Astrocyte (in vitro differentiated cells and primary cell): ENCODE measurements around the gene SGCG. TPM values are rescaled to one million over a fixed set of nuclear protein-coding genes. Genes with fewer than 3 reads are reported as not detected.
A peak's percentile ranks its signal among the peaks of the same experiment; 100 is the strongest.
"Not testable (repeated sequence)": the region's sequence is repeated elsewhere in the genome, so short reads cannot be mapped to it uniquely, and the experiment has no call there.

Experiments used
- DNase-seq: peaks from one replicate; pipeline ENCODE4 v3.0.0-alpha.2; 2010; ENCODE audit warnings: low read depth
- FAIRE-seq: peaks from 2 replicates; lab custom pipeline; 2011; peaks lifted over from hg19 to GRCh38; lab: Jason Lieb, UNC
- H2AFZ ChIP-seq: 2 replicates; pipeline ENCODE4 v1.6.0; 2012; ENCODE audit warnings: low read depth, low read length, inconsistent platforms
- H3K27ac ChIP-seq: 2 replicates; pipeline ENCODE4 v1.5.1; 2011; ENCODE audit warnings: low read depth, low read length, inconsistent platforms
- H3K27me3 ChIP-seq: 2 replicates; pipeline ENCODE4 v1.6.0; 2011; ENCODE audit warnings: low read length, inconsistent platforms; ENCODE audit not compliant: insufficient read depth
- H3K36me3 ChIP-seq: 2 replicates; pipeline ENCODE4 v1.5.1; 2011; ENCODE audit warnings: low read length, inconsistent platforms; ENCODE audit not compliant: insufficient read depth
- H3K4me1 ChIP-seq: 2 replicates; pipeline ENCODE4 v1.5.1; 2011; ENCODE audit warnings: low read length, inconsistent platforms; ENCODE audit not compliant: insufficient read depth
- H3K4me2 ChIP-seq: 2 replicates; pipeline ENCODE4 v1.6.0; 2012; ENCODE audit warnings: low read length, inconsistent platforms
- H3K4me3 ChIP-seq: 2 replicates; pipeline ENCODE4 v1.5.1; 2011; ENCODE audit warnings: low read depth, mild to moderate bottlenecking, low read length, inconsistent platforms; ENCODE audit not compliant: insufficient read depth
- H3K79me2 ChIP-seq: 2 replicates; pipeline ENCODE4 v1.6.0; 2012; ENCODE audit warnings: mild to moderate bottlenecking, low read length, inconsistent platforms; ENCODE audit not compliant: insufficient read depth
- H3K9ac ChIP-seq: 2 replicates; pipeline ENCODE4 v1.6.0; 2012; ENCODE audit warnings: mild to moderate bottlenecking, low read length, inconsistent platforms
- H3K9me3 ChIP-seq: 2 replicates; pipeline ENCODE4 v1.5.1; 2012; ENCODE audit warnings: low read depth, mild to moderate bottlenecking, low read length, inconsistent platforms; ENCODE audit not compliant: insufficient read depth
- H4K20me1 ChIP-seq: 2 replicates; pipeline ENCODE4 v1.6.0; 2012; ENCODE audit warnings: low read length, inconsistent platforms; ENCODE audit not compliant: insufficient read depth
- H3K27ac Mint-ChIP-seq: one replicate; pipeline ENCODE4 v1.8.0; 2021; ENCODE audit warnings: mild to moderate bottlenecking, mixed read lengths; ENCODE audit not compliant: unreplicated experiment
- H3K27me3 Mint-ChIP-seq: one replicate; pipeline ENCODE4 v1.8.0; 2021; ENCODE audit warnings: low read depth, mixed read lengths; ENCODE audit not compliant: unreplicated experiment
- H3K36me3 Mint-ChIP-seq: one replicate; pipeline ENCODE4 v1.8.0; 2021; ENCODE audit warnings: low read depth, mixed read lengths; ENCODE audit not compliant: unreplicated experiment
- H3K4me1 Mint-ChIP-seq: one replicate; pipeline ENCODE4 v1.8.0; 2021; ENCODE audit warnings: low read depth, mixed read lengths; ENCODE audit not compliant: unreplicated experiment
- H3K4me3 Mint-ChIP-seq: one replicate; pipeline ENCODE4 v1.8.0; 2021; ENCODE audit warnings: mild to moderate bottlenecking, moderate library complexity, mixed read lengths; ENCODE audit not compliant: unreplicated experiment
- H3K9me3 Mint-ChIP-seq: one replicate; pipeline ENCODE4 v1.8.0; 2021; ENCODE audit warnings: mild to moderate bottlenecking, mixed read lengths; ENCODE audit not compliant: unreplicated experiment
- CTCF ChIP-seq: IDR thresholded peaks from 2 replicates; pipeline ENCODE4 v1.5.1; 2011; ENCODE audit warnings: low read depth, mild to moderate bottlenecking, inconsistent platforms, low read length, moderate library complexity; ENCODE audit not compliant: insufficient read depth
- EZH2 ChIP-seq: IDR thresholded peaks from 2 replicates; pipeline ENCODE4 v1.6.1; 2012; ENCODE audit warnings: mild to moderate bottlenecking, low read length, inconsistent platforms; ENCODE audit not compliant: insufficient read depth
- total RNA-seq: library from RNA; stranded (reverse); gene quantifications from 2 replicates; pipeline ENCODE4 v1.2.1, GENCODE V29; 2021

Gene SGCG
- total RNA-seq, 1 donor from 2014 or later, result 0.18 TPM

- no peak overlapping the region for H3K27ac Mint-ChIP-seq
- no peaks in the 10 kb centered on the region for H3K36me3 Mint-ChIP-seq
- Histone ChIP-seq H3K4me3 (no peak overlapping the region), H3K27ac (no peak overlapping the region), H3K27me3 (no peaks in the 10 kb centered on the region), H3K79me2 (no peaks in the 10 kb centered on the region), H3K4me1 (no peaks in the 10 kb centered on the region), H3K9me3 (no peaks in the 10 kb centered on the region), H2AFZ (no peak overlapping the region), H4K20me1 (no peaks in the 10 kb centered on the region), H3K9ac (no peak overlapping the region), H3K4me2 (no peak overlapping the region), H3K36me3 (no peaks in the 10 kb centered on the region)
- H3K9me3 Mint-ChIP-seq, result no peaks in the 10 kb centered on the region
- no peaks in the 10 kb centered on the region for H3K4me1 Mint-ChIP-seq
- no peak for TF ChIP-seq EZH2
- TF ChIP-seq CTCF, result no peak
- no peak for DNase-seq
- H3K4me3 Mint-ChIP-seq, result no peak overlapping the region
- FAIRE-seq, result no peak
- H3K27me3 Mint-ChIP-seq, result no peaks in the 10 kb centered on the region
Observed at GRCh38 chr13:23235994-23236393, 55.2 kb downstream of the SGCG start.

GRCh38 chr13:23243066-23243465 is 62.3 kb downstream of the SGCG start:
- Mint-ChIP-seq H3K4me3 (no peak overlapping the region), H3K36me3 (no peaks in the 10 kb centered on the region), H3K27me3 (no peaks in the 10 kb centered on the region), H3K9me3 (peaks cover 4% of the 10 kb centered on the region), H3K4me1 (no peaks in the 10 kb centered on the region), H3K27ac (no peak overlapping the region)
- H3K4me3 ChIP-seq, result no peak overlapping the region
- no peak for DNase-seq
- H3K9me3 ChIP-seq, result no peaks in the 10 kb centered on the region
- no peak for TF ChIP-seq CTCF
- TF ChIP-seq EZH2, result no peak
- no peaks in the 10 kb centered on the region for H3K79me2 ChIP-seq
- no peaks in the 10 kb centered on the region for H4K20me1 ChIP-seq
- no peaks in the 10 kb centered on the region for H3K4me1 ChIP-seq
- peak overlapping the region; percentile 10 for H2AFZ ChIP-seq
- H3K4me2 ChIP-seq, result no peak overlapping the region
- no peak overlapping the region for H3K27ac ChIP-seq
- no peaks in the 10 kb centered on the region for H3K36me3 ChIP-seq
- H3K9ac ChIP-seq, result no peak overlapping the region
- no peaks in the 10 kb centered on the region for H3K27me3 ChIP-seq
- no peak for FAIRE-seq

- H3K9ac ChIP-seq, H3K9me3 ChIP-seq, H3K27ac Mint-ChIP-seq, H3K4me1 ChIP-seq, H3K27ac ChIP-seq, FAIRE-seq, H4K20me1 ChIP-seq, H3K79me2 ChIP-seq, H2AFZ ChIP-seq, H3K36me3 ChIP-seq, H3K9me3 Mint-ChIP-seq, H3K4me2 ChIP-seq, H3K4me1 Mint-ChIP-seq, H3K4me3 Mint-ChIP-seq, DNase-seq, H3K27me3 Mint-ChIP-seq, H3K27me3 ChIP-seq, H3K4me3 ChIP-seq, H3K36me3 Mint-ChIP-seq: not testable (repeated sequence)
Observed at GRCh38 chr13:23248410-23248809, 67.6 kb downstream of the SGCG start.
